Erythroblast (primary cell): ENCODE data around the gene CTXN3.

Experiments
- GATA1 ChIP-seq: IDR thresholded peaks from 2 replicates; pipeline ENCODE4 v1.6.1; 2011; ENCODE audit warnings: low read depth, mild to moderate bottlenecking, control low read depth, low read length, moderate library complexity
- POLR2A ChIP-seq: IDR thresholded peaks from 2 replicates; pipeline ENCODE4 v1.6.1; 2011; ENCODE audit warnings: mild to moderate bottlenecking, low read length

- no peak for TF ChIP-seq POLR2A
- TF ChIP-seq GATA1, result no peak
Observed at GRCh38 chr5:127645300-127645726, 3.6 kb upstream of the CTXN3 start.
